ENCODE results near the gene COBL.

COBL gene

GRCh38 chr7:51270965-51271364, 45.6 kb downstream of the COBL start:
- TF ChIP-seq, protein P1, sequence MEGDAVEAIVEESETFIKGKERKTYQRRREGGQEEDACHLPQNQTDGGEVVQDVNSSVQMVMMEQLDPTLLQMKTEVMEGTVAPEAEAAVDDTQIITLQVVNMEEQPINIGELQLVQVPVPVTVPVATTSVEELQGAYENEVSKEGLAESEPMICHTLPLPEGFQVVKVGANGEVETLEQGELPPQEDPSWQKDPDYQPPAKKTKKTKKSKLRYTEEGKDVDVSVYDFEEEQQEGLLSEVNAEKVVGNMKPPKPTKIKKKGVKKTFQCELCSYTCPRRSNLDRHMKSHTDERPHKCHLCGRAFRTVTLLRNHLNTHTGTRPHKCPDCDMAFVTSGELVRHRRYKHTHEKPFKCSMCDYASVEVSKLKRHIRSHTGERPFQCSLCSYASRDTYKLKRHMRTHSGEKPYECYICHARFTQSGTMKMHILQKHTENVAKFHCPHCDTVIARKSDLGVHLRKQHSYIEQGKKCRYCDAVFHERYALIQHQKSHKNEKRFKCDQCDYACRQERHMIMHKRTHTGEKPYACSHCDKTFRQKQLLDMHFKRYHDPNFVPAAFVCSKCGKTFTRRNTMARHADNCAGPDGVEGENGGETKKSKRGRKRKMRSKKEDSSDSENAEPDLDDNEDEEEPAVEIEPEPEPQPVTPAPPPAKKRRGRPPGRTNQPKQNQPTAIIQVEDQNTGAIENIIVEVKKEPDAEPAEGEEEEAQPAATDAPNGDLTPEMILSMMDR (IDR thresholded peaks at IDR 0.05; ENCODE audit: low read depth, low read length): no peak

DNA sequence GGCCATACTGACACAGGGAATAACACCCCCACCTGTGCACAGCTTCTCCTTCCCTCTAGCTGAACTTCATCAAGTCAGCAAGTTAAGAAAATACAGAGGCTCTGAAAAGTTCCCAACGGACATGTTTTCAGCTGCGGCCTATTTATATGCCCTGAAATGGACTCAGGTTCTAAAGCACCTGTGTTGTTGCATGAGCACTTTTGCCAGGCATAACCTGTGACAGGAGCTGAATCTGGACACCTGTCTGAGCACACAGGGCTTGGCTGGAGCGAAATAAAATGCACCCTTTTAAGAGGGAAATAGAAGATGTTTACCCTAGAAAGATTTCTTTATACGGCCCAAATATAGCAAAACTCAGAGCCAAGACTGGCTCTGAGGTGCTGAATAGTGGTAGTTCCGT, 46.7 kb downstream of the COBL start:
- no peak overlapping the region for H3K4me3 ChIP-seq (ENCODE audit: low read depth, low read length)
- TF ChIP-seq, protein P1 (IDR thresholded peaks at IDR 0.05; ENCODE audit: low read depth, low read length): no peak
- in situ Hi-C loops (cut with HindIII; ENCODE audit: low sequenced_read_pairs): no loop called here
- no peak for DNase-seq (ENCODE audit: low read depth, low spot score)

More at GRCh38 chr7:51270965-51271364, 45.6 kb downstream of the COBL start:
- in situ Hi-C loops (cut with HindIII; ENCODE audit: low sequenced_read_pairs): no loop called here
- H3K4me3 ChIP-seq (ENCODE audit: low read depth, low read length): no peak overlapping the region
- DNase-seq (ENCODE audit: low read depth, low spot score): no peak

- TF ChIP-seq, protein P1 (IDR thresholded peaks at IDR 0.05; ENCODE audit: low read depth, low read length): no peak
- DNase-seq (ENCODE audit: low read depth, low spot score): no peak
- no peak overlapping the region for H3K4me3 ChIP-seq (ENCODE audit: low read depth, low read length)
- in situ Hi-C loops (cut with HindIII; ENCODE audit: low sequenced_read_pairs): no loop called here
These were observed 47.3 kb downstream of the COBL start for GRCh38 chr7:51269321-51269720.

DNA sequence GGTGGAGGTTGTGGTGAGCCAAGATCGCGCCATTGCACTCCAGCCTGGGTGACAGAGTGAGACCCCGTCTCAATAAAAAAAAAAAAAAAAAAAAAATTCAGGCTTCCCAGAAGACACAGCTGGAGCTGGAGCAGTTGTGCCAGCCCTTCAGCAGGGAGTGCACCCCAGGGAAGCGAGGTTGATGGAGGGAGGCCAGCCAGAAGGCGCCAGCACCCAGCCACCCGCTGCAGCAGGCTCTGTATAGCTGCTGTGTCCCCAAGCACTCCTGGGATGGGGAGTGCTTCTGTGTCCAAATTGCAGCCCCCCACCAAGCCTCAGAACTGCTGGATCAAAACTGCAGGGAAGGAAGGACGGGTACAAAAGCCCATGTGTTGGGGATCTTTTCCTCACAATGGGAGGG, 47.8 kb downstream of the COBL start:
- no peak for DNase-seq (ENCODE audit: low read depth, low spot score)
- in situ Hi-C loops (cut with HindIII; ENCODE audit: low sequenced_read_pairs): no loop called here
- TF ChIP-seq, protein P1 (IDR thresholded peaks at IDR 0.05; ENCODE audit: low read depth, low read length): no peak
- H3K4me3 ChIP-seq (ENCODE audit: low read depth, low read length): no peak overlapping the region

- in situ Hi-C loops (cut with HindIII; ENCODE audit: low sequenced_read_pairs): no loop called here
- H3K4me3 ChIP-seq (ENCODE audit: low read depth, low read length): no peak overlapping the region
- DNase-seq (ENCODE audit: low read depth, low spot score): no peak
- TF ChIP-seq, protein P1 (IDR thresholded peaks at IDR 0.05; ENCODE audit: low read depth, low read length): no peak
These were observed 49.4 kb downstream of the COBL start for GRCh38 chr7:51267169-51267568.

- in situ Hi-C loops (cut with HindIII; ENCODE audit: low sequenced_read_pairs): no loop called here
- no peak overlapping the region for H3K4me3 ChIP-seq (ENCODE audit: low read depth, low read length)
- TF ChIP-seq, protein P1 (IDR thresholded peaks at IDR 0.05; ENCODE audit: low read depth, low read length): no peak
- no peak for DNase-seq (ENCODE audit: low read depth, low spot score)
These were observed 51.3 kb downstream of the COBL start for GRCh38 chr7:51265066-51265907.
